HepG2 (cell line): Measurements from ENCODE around the gene TMUB1. TPM values are rescaled to one million over a fixed set of nuclear protein-coding genes. Genes with fewer than 3 reads are reported as not detected.

ENCODE experiments used
- ATAC-seq: fragments of 200-7000 bp; cut with Tn5 transposase; 3 replicates; pipeline ENCODE4 v1.9.1; 2020; ENCODE audit warnings: mild to moderate bottlenecking, moderate library complexity
- BruUV-seq: library from RNA; stranded (reverse); fragments of 400-500 nt; replicated peaks from 2 replicates; lab custom pipeline; 2021; lab: Mats Ljungman, UMichigan
- CTCF ChIA-PET: fragments of 300-600 bp; formaldehyde crosslinking; extraction: SDS; loops from one replicate; lab custom pipeline; 2021; ENCODE audit warnings: low total read pairs, inconsistent platforms, low intra/inter-chr PET ratio; lab: Yijun Ruan, JAX
- POLR2A ChIA-PET: fragments of 350-600 bp; sonication (Branson Sonifier 250); formaldehyde crosslinking; loops from one replicate; lab custom pipeline; 2020; ENCODE audit warnings: antibody characterized with exemption, inconsistent platforms; lab: Yijun Ruan, JAX
- DNase-seq: peaks from one replicate; pipeline ENCODE4 v3.0.0-alpha.2; 2015; ENCODE audit warnings: low spot score
- FAIRE-seq: peaks from 3 replicates; lab custom pipeline; 2011; peaks lifted over from hg19 to GRCh38; lab: Jason Lieb, UNC
- H2AFZ ChIP-seq: one replicate; pipeline ENCODE4 v1.6.1; 2011; ENCODE audit warnings: low read length, inconsistent platforms
- H3K27ac ChIP-seq: fragments of 300-600 bp; 3 replicates; pipeline ENCODE4 v1.8.0; 2011; ENCODE audit warnings: mixed run types, mild to moderate bottlenecking, mixed read lengths, low read length, inconsistent platforms; ENCODE audit not compliant: insufficient read depth; ENCODE audit errors: extremely low read length
- H3K27me3 ChIP-seq, 2 experiments: fragments of 200-600 bp in 1 of 2; 2 replicates in 1 of 2; 3 replicates in 1 of 2; pipeline versions ENCODE4 v1.6.0 to v1.8.0; 2011; ENCODE audit warnings: low read length in 2 of 2, mild to moderate bottlenecking in 2 of 2, moderate library complexity in 2 of 2, inconsistent platforms in 1 of 2; ENCODE audit not compliant: insufficient read depth in 2 of 2, control insufficient read depth in 1 of 2
- H3K36me3 ChIP-seq, 2 experiments: fragments of 200-600 bp in 1 of 2; replicated peaks in 1 of 2; 2 replicates in 1 of 2; 3 replicates in 1 of 2; pipeline versions ENCODE4 v1.5.1 to v1.8.0; 2011; ENCODE audit warnings: low read length in 2 of 2, inconsistent platforms in 1 of 2; ENCODE audit not compliant: insufficient read depth in 2 of 2, control insufficient read depth in 1 of 2
- H3K4me1 ChIP-seq: 2 replicates; pipeline ENCODE4 v1.5.1; 2012; ENCODE audit warnings: low read length, inconsistent platforms; ENCODE audit not compliant: insufficient read depth
- H3K4me2 ChIP-seq: 2 replicates; pipeline ENCODE4 v1.6.0; 2011; ENCODE audit warnings: low read depth, low read length, inconsistent platforms
- H3K4me3 ChIP-seq, 3 experiments: fragments of 200-600 bp in 1 of 3; sonication (generic), shearing (Covaris generic) in 1 of 3; replicated peaks in 1 of 3; 2 replicates each; pipeline ENCODE4 v1.5.1; 2011 to 2016; ENCODE audit warnings: low read length in 3 of 3, inconsistent platforms in 2 of 3, low read depth in 2 of 3, mild to moderate bottlenecking in 2 of 3, control low read depth in 1 of 3, mixed read lengths in 1 of 3; ENCODE audit not compliant: insufficient read depth in 1 of 3
- H3K79me2 ChIP-seq: one replicate; pipeline ENCODE4 v1.6.1; 2011; ENCODE audit warnings: low read length, inconsistent platforms; ENCODE audit not compliant: insufficient read depth
- H3K9ac ChIP-seq: 2 replicates; pipeline ENCODE4 v1.6.0; 2011; ENCODE audit warnings: mild to moderate bottlenecking, low read depth, low read length, inconsistent platforms; ENCODE audit not compliant: insufficient read depth
- H3K9me3 ChIP-seq: 2 replicates; pipeline ENCODE4 v1.5.1; 2012; ENCODE audit warnings: mild to moderate bottlenecking, low read length
- H4K20me1 ChIP-seq: 2 replicates; pipeline ENCODE4 v1.6.0; 2011; ENCODE audit warnings: inconsistent platforms, mild to moderate bottlenecking, low read length, moderate library complexity; ENCODE audit not compliant: insufficient read depth
- AHR ChIP-seq: IDR thresholded peaks from 2 replicates; pipeline ENCODE4 v1.6.1; 2018; ENCODE audit warnings: missing genetic modification reagents, missing compliant biosample characterization
- ATF7-NPFF ChIP-seq: sonication (generic); formaldehyde crosslinking; IDR thresholded peaks from 2 replicates; pipeline ENCODE4 v1.8.1; 2023; ENCODE audit warnings: mild to moderate bottlenecking, low read depth, missing genetic modification reagents, moderate library complexity
- BRCA1 ChIP-seq: sonication (generic); formaldehyde crosslinking; IDR thresholded peaks from 2 replicates; pipeline ENCODE4 v1.4.0; 2020; ENCODE audit warnings: missing genetic modification reagents
- HNRNPK ChIP-seq: fragments of 200-400 bp; formaldehyde crosslinking; IDR thresholded peaks from 2 replicates; pipeline ENCODE4 v1.6.1; 2018; ENCODE audit warnings: low read length, low read depth, moderate library complexity, mild to moderate bottlenecking; ENCODE audit not compliant: poor library complexity, severe bottlenecking
- NKX3-1 ChIP-seq: sonication (generic); formaldehyde crosslinking; IDR thresholded peaks from 2 replicates; pipeline ENCODE4 v1.5.0; 2020; ENCODE audit warnings: missing genetic modification reagents
- NR2F1 ChIP-seq, 2 experiments: fragments of 450-650 bp in 1 of 2; formaldehyde crosslinking in 1 of 2; IDR thresholded peaks; 2 replicates each; pipeline versions ENCODE4 v1.5.0 to v1.6.1; 2016 to 2020; ENCODE audit warnings: mild to moderate bottlenecking in 1 of 2, missing compliant biosample characterization in 1 of 2, missing genetic modification reagents in 1 of 2, moderate library complexity in 1 of 2
- PHF20 ChIP-seq: sonication (generic); formaldehyde crosslinking; IDR thresholded peaks from 2 replicates; pipeline ENCODE4 v1.5.0; 2020; ENCODE audit warnings: mild to moderate bottlenecking, missing genetic modification reagents
- POLR2G ChIP-seq: fragments of 200-400 bp; formaldehyde crosslinking; IDR thresholded peaks from 2 replicates; pipeline ENCODE4 v1.6.1; 2018; ENCODE audit warnings: mild to moderate bottlenecking, low read depth, low read length, moderate library complexity
- ZBTB34 ChIP-seq: sonication (generic); formaldehyde crosslinking; IDR thresholded peaks from 2 replicates; pipeline ENCODE4 v1.8.0; 2022; ENCODE audit warnings: mild to moderate bottlenecking, missing genetic modification reagents
- ZBTB4 ChIP-seq: sonication (generic); formaldehyde crosslinking; IDR thresholded peaks from 2 replicates; pipeline ENCODE4 v1.4.0; 2020; ENCODE audit warnings: missing genetic modification reagents, mild to moderate bottlenecking, borderline replicate concordance
- ZKSCAN8 ChIP-seq: IDR thresholded peaks from 2 replicates; pipeline ENCODE4 v1.6.1; 2016; ENCODE audit warnings: borderline replicate concordance, missing genetic modification reagents, missing compliant biosample characterization
- ZNF10 ChIP-seq: sonication (generic); formaldehyde crosslinking; IDR thresholded peaks from 2 replicates; pipeline ENCODE4 v1.4.0; 2020; ENCODE audit warnings: mild to moderate bottlenecking, low read depth, missing genetic modification reagents, borderline replicate concordance
- ZNF160 ChIP-seq: sonication (generic); formaldehyde crosslinking; IDR thresholded peaks from 2 replicates; pipeline ENCODE4 v1.8.0; 2022; ENCODE audit warnings: mild to moderate bottlenecking, inconsistent platforms, missing genetic modification reagents
- ZNF281 ChIP-seq: sonication (generic); formaldehyde crosslinking; IDR thresholded peaks from 2 replicates; pipeline ENCODE4 v1.4.0; 2020; ENCODE audit warnings: missing genetic modification reagents, borderline replicate concordance
- ZNF326 ChIP-seq: sonication (generic); formaldehyde crosslinking; IDR thresholded peaks from 2 replicates; pipeline ENCODE4 v1.4.0; 2020; ENCODE audit warnings: missing genetic modification reagents, borderline replicate concordance
- ZNF367 ChIP-seq: sonication (generic); formaldehyde crosslinking; IDR thresholded peaks from 2 replicates; pipeline ENCODE4 v1.4.0; 2020; ENCODE audit warnings: missing genetic modification reagents, borderline replicate concordance
- ZNF782 ChIP-seq: sonication (generic); formaldehyde crosslinking; IDR thresholded peaks from 2 replicates; pipeline ENCODE4 v1.4.0; 2020; ENCODE audit warnings: missing genetic modification reagents, mild to moderate bottlenecking, borderline replicate concordance
- ZSCAN25 ChIP-seq: sonication (generic); formaldehyde crosslinking; IDR thresholded peaks from 2 replicates; pipeline ENCODE4 v1.8.0; 2022; ENCODE audit warnings: mild to moderate bottlenecking, missing genetic modification reagents
- WGBS: methylation state at CpG from one replicate; pipeline ENCODE4 v1.1.6; 2017; ENCODE audit warnings: low lambda C conversion rate; 5-methylcytosine and 5-hydroxymethylcytosine counted together
- in situ Hi-C: cut with HindIII; loops from 2 replicates; pipeline ENCODE4 v1.10.0; 2017; ENCODE audit warnings: low pct_unique_long_range_greater_than_20kb; ENCODE audit not compliant: extremely low pct_ligation_motif_present
- intact Hi-C: fragments of 100-400 bp; cut with micrococcal nuclease; formaldehyde crosslinking; loops from one replicate; pipeline ENCODE4 v1.10.0; 2022; ENCODE audit not compliant: unreplicated experiment
- polyA plus RNA-seq, 8 experiments: library from polyadenylated mRNA; depleted of rRNA in 3 of 8; stranded (reverse) in 7 of 8; unstranded in 1 of 8; fragments of >200 nt; fragmentation: Illumina TruSeq in 4 of 8; extraction: Trizol in 4 of 8; gene quantifications; 2 replicates each; pipeline versions ENCODE4 v1.2.1 to v1.2.3, GENCODE V29; 2011 to 2016; ENCODE audit warnings: low read depth in 4 of 8, missing spikeins in 1 of 8, mixed read lengths in 1 of 8; ENCODE audit not compliant: insufficient read depth in 1 of 8
- total RNA-seq, 5 experiments: library from RNA; depleted of rRNA; stranded (reverse); fragments of >200 nt; fragmentation: Illumina TruSeq; extraction: Trizol; gene quantifications; 2 replicates each; pipeline ENCODE4 v1.2.3, GENCODE V29; 2016; ENCODE audit warnings: low read depth in 1 of 5

Gene TMUB1
- total and polyA plus RNA-seq, 2 of the 13 experiments (the other 11 are each of a cell fraction or from before 2014, with no cell fraction given), result 44.8 to 51.6 TPM

- Histone ChIP-seq H3K4me2 (no peak overlapping the region), H3K4me3 (no peak overlapping the region), H2AFZ (no peak overlapping the region), H3K4me1 (no peaks in the 10 kb centered on the region), H3K79me2 (peaks cover 5% of the 10 kb centered on the region), H3K9ac (no peak overlapping the region), H4K20me1 (peaks cover 9% of the 10 kb centered on the region; the same call in 1 of the 2 replicates), H3K36me3 (peaks cover 21 to 45% of the 10 kb centered on the region in 2 experiments; a peak in 4 of 5 replicates), H3K9me3 (no peaks in the 10 kb centered on the region), H3K27me3 (no peaks in the 10 kb centered on the region), H3K27ac (no peak overlapping the region)
- in situ Hi-C loops (no loop called here), intact Hi-C loops (no loop called here)
- FAIRE-seq (no peak), ATAC-seq (no peak), DNase-seq (no peak)
- ChIA-PET POLR2A (no interaction called here), CTCF (no interaction called here)
- no TSS peak for BruUV-seq
- WGBS, result 98% methylated on average over 9 of the region's 13 CpGs
- no peak for TF ChIP-seq ZBTB4 (CRISPR knock-in tag)
- no peak for TF ChIP-seq ZSCAN25 (CRISPR knock-in tag)
- no peak for TF ChIP-seq BRCA1 (CRISPR knock-in tag)
- TF ChIP-seq NR2F1 (CRISPR knock-in tag; IDR thresholded peaks at IDR 0.05), result no peak
- no peak for TF ChIP-seq ATF7-NPFF
- no peak for TF ChIP-seq AHR (CRISPR knock-in tag)
- TF ChIP-seq ZNF281 (CRISPR knock-in tag), result no peak
- TF ChIP-seq ZNF367 (CRISPR knock-in tag), result no peak
- TF ChIP-seq ZNF326 (CRISPR knock-in tag), result no peak
- no peak for TF ChIP-seq ZKSCAN8
- no peak for TF ChIP-seq PHF20 (CRISPR knock-in tag)
- TF ChIP-seq NKX3-1 (CRISPR knock-in tag), result no peak
- no peak for TF ChIP-seq ZNF782 (CRISPR knock-in tag)
- TF ChIP-seq POLR2G, result no peak
- no peak for TF ChIP-seq ZNF10 (CRISPR knock-in tag)
- no peak for TF ChIP-seq HNRNPK
- TF ChIP-seq ZBTB34 (CRISPR knock-in tag), result no peak
- no peak for TF ChIP-seq ZNF160 (CRISPR knock-in tag)
Observed at GRCh38 chr7:151119055-151119415, 35.7 kb upstream of the TMUB1 start.
